IPS DF 19.7 (cell line): ENCODE data around the gene ELOVL6.

Experiments
- DNase-seq: peaks from one replicate; pipeline ENCODE4 v3.0.0-alpha.2; 2013; ENCODE audit warnings: low read depth, low spot score

ELOVL6 gene

GRCh38 chr4:110025718-110026117 is 172.7 kb downstream of the ELOVL6 start:
- DNase-seq = no peak

- no peak for DNase-seq
Measured at GRCh38 chr4:110025056-110025455, 173.4 kb downstream of the ELOVL6 start.

- DNase-seq = no peak
Measured at GRCh38 chr4:110022457-110022856, 176.0 kb downstream of the ELOVL6 start.

GRCh38 chr4:110020646-110021443 is 177.6 kb downstream of the ELOVL6 start:
- no peak for DNase-seq

- peak; percentile 3 for DNase-seq
Measured at GRCh38 chr4:110020139-110020538, 178.3 kb downstream of the ELOVL6 start.

- no peak for DNase-seq
Measured at GRCh38 chr4:110019153-110019552, 179.3 kb downstream of the ELOVL6 start.

GRCh38 chr4:110014233-110014632 is 184.2 kb downstream of the ELOVL6 start:
- DNase-seq = no peak

GRCh38 chr4:110012917-110013316 is 185.5 kb downstream of the ELOVL6 start:
- DNase-seq = no peak

GRCh38 chr4:110010797-110011196 is 187.6 kb downstream of the ELOVL6 start:
- DNase-seq = no peak

GRCh38 chr4:110009550-110009949 is 188.9 kb downstream of the ELOVL6 start:
- DNase-seq = no peak

GRCh38 chr4:110008540-110008939 is 189.9 kb downstream of the ELOVL6 start:
- DNase-seq = no peak

- DNase-seq = no peak
Measured at GRCh38 chr4:110007217-110007616, 191.2 kb downstream of the ELOVL6 start.

GRCh38 chr4:110005461-110006056 is 192.9 kb downstream of the ELOVL6 start:
- no peak for DNase-seq

GRCh38 chr4:110004556-110004955 is 193.9 kb downstream of the ELOVL6 start:
- DNase-seq = no peak

- no peak for DNase-seq
Measured at GRCh38 chr4:110003401-110004187, 194.8 kb downstream of the ELOVL6 start.

- DNase-seq = no peak
Measured at GRCh38 chr4:110002326-110002725, 196.1 kb downstream of the ELOVL6 start.

GRCh38 chr4:109999585-109999912 is 198.9 kb downstream of the ELOVL6 start:
- no peak for DNase-seq

GRCh38 chr4:109998867-109999584 is 199.4 kb downstream of the ELOVL6 start:
- DNase-seq = no peak

GRCh38 chr4:109996526-109996925 is 201.9 kb downstream of the ELOVL6 start:
- DNase-seq = no peak
